AG08396 (cell line): ENCODE data around the gene TBCEL.

Experiments
- DNase-seq: peaks from one replicate; pipeline ENCODE4 v3.0.0; 2012; ENCODE audit warnings: low spot score, mixed read lengths

The TBCEL gene

GRCh38 chr11:121066623-121067022, 42.7 kb downstream of the TBCEL start:
- DNase-seq, result no peak

GRCh38 chr11:121067026-121067425, 43.1 kb downstream of the TBCEL start:
- no peak for DNase-seq

- no peak for DNase-seq
Measured at GRCh38 chr11:121067453-121067852, 43.6 kb downstream of the TBCEL start.

GRCh38 chr11:121067962-121068647, 44.2 kb downstream of the TBCEL start:
- no peak for DNase-seq

GRCh38 chr11:121068787-121069186, 44.9 kb downstream of the TBCEL start:
- no peak for DNase-seq

GRCh38 chr11:121070951-121071845, 47.3 kb downstream of the TBCEL start:
- no peak for DNase-seq

GRCh38 chr11:121071846-121072450, 48.0 kb downstream of the TBCEL start:
- no peak for DNase-seq

GRCh38 chr11:121081321-121081720, 57.4 kb downstream of the TBCEL start:
- no peak for DNase-seq

GRCh38 chr11:121082219-121082618, 58.3 kb downstream of the TBCEL start:
- no peak for DNase-seq

GRCh38 chr11:121082670-121083069, 58.8 kb downstream of the TBCEL start:
- no peak for DNase-seq

- no peak for DNase-seq
Measured at GRCh38 chr11:121086866-121087265, 63.0 kb downstream of the TBCEL start.

GRCh38 chr11:121089566-121089965, 65.7 kb downstream of the TBCEL start:
- DNase-seq, result no peak

GRCh38 chr11:121090145-121090721, 66.3 kb downstream of the TBCEL start:
- no peak for DNase-seq

GRCh38 chr11:121091492-121092152, 67.7 kb downstream of the TBCEL start:
- no peak for DNase-seq

GRCh38 chr11:121095561-121095960, 71.7 kb downstream of the TBCEL start:
- DNase-seq, result no peak

- DNase-seq, result no peak
Measured at GRCh38 chr11:121099364-121099763, 75.5 kb downstream of the TBCEL start.

GRCh38 chr11:121099885-121100284, 76.0 kb downstream of the TBCEL start:
- no peak for DNase-seq

GRCh38 chr11:121100943-121101342, 77.0 kb downstream of the TBCEL start, which contains the start of gene TECTA:
TSS of gene TECTA (plus strand) at chr11:121101243. CDS start at chr11:121102666, 1,423 bp downstream.
- DNase-seq, result no peak

- no peak for DNase-seq
Measured at GRCh38 chr11:121104312-121104762, 80.4 kb downstream of the TBCEL start.

- DNase-seq, result no peak
Measured at GRCh38 chr11:121105063-121105480, 81.2 kb downstream of the TBCEL start.

- DNase-seq, result no peak
Measured at GRCh38 chr11:121105481-121106195, 81.7 kb downstream of the TBCEL start.
